CD4-positive, CD25-positive, alpha-beta regulatory T cell (primary cell): ENCODE data around the gene ABCA7. TPM values are rescaled to one million over a fixed set of nuclear protein-coding genes. Genes with fewer than 3 reads are reported as not detected.

ENCODE experiments used
- ATAC-seq, 2 donors: fragments of 150-1000 bp; cut with Tn5 transposase; one replicate each; pipeline ENCODE4 v1.10.0; 2021; ENCODE audit warnings: low read depth in 2 of 2, moderate number of reproducible peaks in 2 of 2, moderate library complexity in 1 of 2
- DNase-seq, 3 donors: peaks; one replicate each; pipeline versions ENCODE4 v3.0.0 to v3.0.0-alpha.2; 2012 to 2022; ENCODE audit warnings: mixed read lengths in 1 of 3
- H3K27ac ChIP-seq: one replicate; pipeline ENCODE4 v1.7.0; 2013; ENCODE audit warnings: mild to moderate bottlenecking, low read length; ENCODE audit not compliant: insufficient read depth, poor library complexity, severe bottlenecking
- H3K27me3 ChIP-seq: one replicate; pipeline ENCODE4 v1.7.0; 2013; ENCODE audit warnings: low read length; ENCODE audit not compliant: control insufficient read depth, insufficient read depth
- H3K36me3 ChIP-seq: one replicate; pipeline ENCODE4 v1.7.0; 2013; ENCODE audit warnings: mild to moderate bottlenecking, low read length, moderate library complexity; ENCODE audit not compliant: control insufficient read depth, insufficient read depth
- H3K4me1 ChIP-seq: 2 replicates; pipeline ENCODE4 v1.7.0; 2013; ENCODE audit warnings: mild to moderate bottlenecking, low read length; ENCODE audit not compliant: insufficient read depth, control insufficient read depth, poor library complexity, severe bottlenecking
- H3K4me3 ChIP-seq: one replicate; pipeline ENCODE4 v1.7.0; 2013; ENCODE audit warnings: low read depth, mild to moderate bottlenecking, low read length, moderate library complexity
- H3K9me3 ChIP-seq, 2 experiments: 1 replicate in 1 of 2; 2 replicates in 1 of 2; pipeline ENCODE4 v1.7.0; 2013; ENCODE audit warnings: low read length in 2 of 2, mild to moderate bottlenecking in 1 of 2, moderate library complexity in 1 of 2; ENCODE audit not compliant: control insufficient read depth in 2 of 2
- H3K27ac Mint-ChIP-seq, 3 donors: one replicate each; pipeline ENCODE4 v1.8.0; 2020 to 2022; ENCODE audit warnings: mild to moderate bottlenecking in 3 of 3, mixed read lengths in 3 of 3, moderate library complexity in 2 of 3
- H3K27me3 Mint-ChIP-seq: one replicate; pipeline ENCODE4 v1.8.0; 2022; ENCODE audit warnings: mild to moderate bottlenecking, mixed read lengths
- H3K36me3 Mint-ChIP-seq: one replicate; pipeline ENCODE4 v1.8.0; 2020; ENCODE audit warnings: mixed read lengths
- H3K4me1 Mint-ChIP-seq, 4 donors: one replicate each; pipeline ENCODE4 v1.8.0; 2020 to 2022; ENCODE audit warnings: mixed read lengths in 4 of 4, mild to moderate bottlenecking in 1 of 4
- H3K4me3 Mint-ChIP-seq, 4 donors: one replicate each; pipeline ENCODE4 v1.8.0; 2020 to 2022; ENCODE audit warnings: mild to moderate bottlenecking in 4 of 4, mixed read lengths in 4 of 4, moderate library complexity in 3 of 4
- H3K9me3 Mint-ChIP-seq, 7 donors: one replicate each; pipeline ENCODE4 v1.8.0; 2020 to 2022; ENCODE audit warnings: mixed read lengths in 7 of 7, mild to moderate bottlenecking in 3 of 7, moderate library complexity in 2 of 7
- polyA plus RNA-seq, 4 donors: library from polyadenylated mRNA; unstranded; fragments of 300-500 nt; fragmentation: Illumina TruSeq; gene quantifications; one replicate each; pipeline ENCODE4 v1.2.3, GENCODE V29; 2021
- total RNA-seq: library from RNA; stranded (reverse); gene quantifications from one replicate; pipeline ENCODE4 v1.2.3, GENCODE V29; 2022

ABCA7 gene
- total and polyA plus RNA-seq, 5 donors from 2014 or later = 3.4 to 161 (median 7.0) TPM

- no peaks in the 10 kb centered on the region for H3K27me3 ChIP-seq
- no peaks in the 10 kb centered on the region for H3K27me3 Mint-ChIP-seq
- ATAC-seq = no peak
- no peak overlapping the region for H3K27ac ChIP-seq
- peaks cover 2% of the 10 kb centered on the region for H3K36me3 ChIP-seq
- H3K9me3 ChIP-seq = no peaks in the 10 kb centered on the region
- H3K4me1 ChIP-seq = peaks cover 12% of the 10 kb centered on the region
- DNase-seq = no peak
- H3K4me3 Mint-ChIP-seq = no peak overlapping the region
- no peak overlapping the region for H3K4me3 ChIP-seq
- peaks cover 0 to 3% (median 0%) of the 10 kb centered on the region in 7 donors for H3K9me3 Mint-ChIP-seq
- no peak overlapping the region for H3K27ac Mint-ChIP-seq
- peaks cover 5 to 34% (median 19%) of the 10 kb centered on the region in 4 donors for H3K4me1 Mint-ChIP-seq
- peaks cover 15% of the 10 kb centered on the region for H3K36me3 Mint-ChIP-seq
These were observed 15.1 kb downstream of the ABCA7 start for GRCh38 chr19:1055028-1055425.

- no peak overlapping the region for H3K27ac ChIP-seq
- Mint-ChIP-seq H3K27ac (peak overlapping the region in 2 of 3 donors; percentile 51 to 61), H3K36me3 (peaks cover 15% of the 10 kb centered on the region), H3K9me3 (peaks cover 0 to 3% (median 0%) of the 10 kb centered on the region in 7 donors), H3K27me3 (no peaks in the 10 kb centered on the region), H3K4me3 (no peak overlapping the region), H3K4me1 (peaks cover 5 to 34% (median 19%) of the 10 kb centered on the region in 4 donors)
- peaks cover 12% of the 10 kb centered on the region for H3K4me1 ChIP-seq
- H3K9me3 ChIP-seq = no peaks in the 10 kb centered on the region
- DNase-seq (no peak), ATAC-seq (no peak)
- H3K27me3 ChIP-seq = no peaks in the 10 kb centered on the region
- H3K36me3 ChIP-seq = peaks cover 2% of the 10 kb centered on the region
- no peak overlapping the region for H3K4me3 ChIP-seq
These were observed 16.1 kb downstream of the ABCA7 start for GRCh38 chr19:1055886-1056620.

- Mint-ChIP-seq H3K9me3 (peaks cover 0 to 3% (median 0%) of the 10 kb centered on the region in 7 donors), H3K27me3 (no peaks in the 10 kb centered on the region), H3K27ac (peak overlapping the region; percentile 61 to 87 (median 67)), H3K4me1 (peaks cover 5 to 31% (median 18%) of the 10 kb centered on the region in 4 donors), H3K36me3 (peaks cover 15% of the 10 kb centered on the region), H3K4me3 (peak overlapping the region in 2 of 4 donors; percentile 60 to 68)
- Histone ChIP-seq H3K9me3 (no peaks in the 10 kb centered on the region), H3K4me1 (peaks cover 12% of the 10 kb centered on the region), H3K27me3 (no peaks in the 10 kb centered on the region), H3K36me3 (peaks cover 2% of the 10 kb centered on the region), H3K4me3 (no peak overlapping the region), H3K27ac (peak overlapping the region; percentile 6)
- DNase-seq (peak in 2 of 3 donors; percentile 65 to 77), ATAC-seq (peak; percentile 84 to 85)
These were observed 17.4 kb downstream of the ABCA7 start for GRCh38 chr19:1057176-1057855.

- peaks cover 2% of the 10 kb centered on the region for H3K36me3 ChIP-seq
- peaks cover 0 to 3% (median 0%) of the 10 kb centered on the region in 7 donors for H3K9me3 Mint-ChIP-seq
- peaks cover 12% of the 10 kb centered on the region for H3K4me1 ChIP-seq
- peak overlapping the region; percentile 6 for H3K27ac ChIP-seq
- ATAC-seq (peak; percentile 37 to 41), DNase-seq (peak in 1 of 3 donors; percentile 51)
- H3K4me3 ChIP-seq = no peak overlapping the region
- H3K4me3 Mint-ChIP-seq = peak overlapping the region in 2 of 4 donors; percentile 33 to 43
- H3K36me3 Mint-ChIP-seq = peaks cover 15% of the 10 kb centered on the region
- no peaks in the 10 kb centered on the region for H3K27me3 Mint-ChIP-seq
- peaks cover 5 to 26% (median 17%) of the 10 kb centered on the region in 4 donors for H3K4me1 Mint-ChIP-seq
- H3K27ac Mint-ChIP-seq = peak overlapping the region; percentile 25 to 79 (median 61)
- H3K9me3 ChIP-seq = no peaks in the 10 kb centered on the region
- H3K27me3 ChIP-seq = no peaks in the 10 kb centered on the region
These were observed 18.2 kb downstream of the ABCA7 start for GRCh38 chr19:1058112-1058511.

GRCh38 chr19:1060689-1061088 is 20.8 kb downstream of the ABCA7 start:
- no peak overlapping the region for H3K27ac Mint-ChIP-seq
- H3K27ac ChIP-seq = no peak overlapping the region
- no peak overlapping the region for H3K4me3 ChIP-seq
- peaks cover 5 to 43% (median 26%) of the 10 kb centered on the region in 4 donors for H3K4me1 Mint-ChIP-seq
- ATAC-seq (no peak), DNase-seq (no peak)
- H3K9me3 Mint-ChIP-seq = peaks cover 0 to 3% (median 0%) of the 10 kb centered on the region in 7 donors
- H3K9me3 ChIP-seq = no peaks in the 10 kb centered on the region
- no peak overlapping the region for H3K4me3 Mint-ChIP-seq
- H3K36me3 ChIP-seq = peaks cover 2% of the 10 kb centered on the region
- peaks cover 30% of the 10 kb centered on the region for H3K4me1 ChIP-seq
- no peaks in the 10 kb centered on the region for H3K27me3 Mint-ChIP-seq
- H3K27me3 ChIP-seq = no peaks in the 10 kb centered on the region
- H3K36me3 Mint-ChIP-seq = peaks cover 15% of the 10 kb centered on the region

GRCh38 chr19:1061987-1062386 is 22.1 kb downstream of the ABCA7 start:
- Histone ChIP-seq H3K27me3 (no peaks in the 10 kb centered on the region), H3K9me3 (no peaks in the 10 kb centered on the region), H3K4me1 (peaks cover 41% of the 10 kb centered on the region), H3K27ac (no peak overlapping the region), H3K4me3 (no peak overlapping the region), H3K36me3 (peaks cover 2% of the 10 kb centered on the region)
- peaks cover 5 to 47% (median 26%) of the 10 kb centered on the region in 4 donors for H3K4me1 Mint-ChIP-seq
- peaks cover 6% of the 10 kb centered on the region for H3K36me3 Mint-ChIP-seq
- ATAC-seq = no peak
- peaks cover 0 to 3% (median 0%) of the 10 kb centered on the region in 7 donors for H3K9me3 Mint-ChIP-seq
- H3K4me3 Mint-ChIP-seq = no peak overlapping the region
- no peak for DNase-seq
- H3K27ac Mint-ChIP-seq = no peak overlapping the region
- no peaks in the 10 kb centered on the region for H3K27me3 Mint-ChIP-seq

- peaks cover under 1 to 41% (median 21%) of the 10 kb centered on the region in 4 donors for H3K4me1 Mint-ChIP-seq
- Histone ChIP-seq H3K9me3 (no peaks in the 10 kb centered on the region), H3K27ac (no peak overlapping the region), H3K27me3 (no peaks in the 10 kb centered on the region), H3K4me3 (no peak overlapping the region), H3K4me1 (peaks cover 37% of the 10 kb centered on the region), H3K36me3 (peaks cover 2% of the 10 kb centered on the region)
- no peaks in the 10 kb centered on the region for H3K27me3 Mint-ChIP-seq
- peaks cover under 1% of the 10 kb centered on the region for H3K36me3 Mint-ChIP-seq
- H3K4me3 Mint-ChIP-seq = no peak overlapping the region
- H3K9me3 Mint-ChIP-seq = peaks cover 0 to 1% (median 0%) of the 10 kb centered on the region in 7 donors
- DNase-seq (peak in 1 of 3 donors; percentile 1), ATAC-seq (no peak)
- H3K27ac Mint-ChIP-seq = peak overlapping the region in 1 of 3 donors; percentile 71
These were observed 22.6 kb downstream of the ABCA7 start for GRCh38 chr19:1062387-1063029.
